ENCODE data around the gene EFNB1.

The EFNB1 gene

DNA sequence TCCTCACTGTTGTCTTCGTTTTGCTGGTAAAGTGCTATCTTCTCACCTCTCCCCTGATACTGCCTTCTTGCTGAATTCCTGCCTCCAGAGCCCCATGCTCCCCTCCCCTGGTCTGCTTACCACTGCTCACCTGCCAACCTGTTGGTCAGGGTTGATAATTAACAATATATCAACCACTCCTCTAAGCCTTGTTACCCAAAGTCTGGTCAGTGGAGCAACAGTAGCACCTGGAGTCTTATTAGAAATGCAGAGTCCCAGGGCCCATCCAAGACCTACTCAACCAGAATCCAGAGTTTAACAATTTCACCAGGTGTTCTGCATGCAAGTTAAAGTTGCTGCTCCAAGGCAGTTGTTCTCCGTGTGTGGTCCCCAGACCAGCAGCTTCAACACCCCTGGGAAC, 55.0 kb downstream of the EFNB1 start:
- no peak for DNase-seq (ENCODE audit: low spot score)

DNA sequence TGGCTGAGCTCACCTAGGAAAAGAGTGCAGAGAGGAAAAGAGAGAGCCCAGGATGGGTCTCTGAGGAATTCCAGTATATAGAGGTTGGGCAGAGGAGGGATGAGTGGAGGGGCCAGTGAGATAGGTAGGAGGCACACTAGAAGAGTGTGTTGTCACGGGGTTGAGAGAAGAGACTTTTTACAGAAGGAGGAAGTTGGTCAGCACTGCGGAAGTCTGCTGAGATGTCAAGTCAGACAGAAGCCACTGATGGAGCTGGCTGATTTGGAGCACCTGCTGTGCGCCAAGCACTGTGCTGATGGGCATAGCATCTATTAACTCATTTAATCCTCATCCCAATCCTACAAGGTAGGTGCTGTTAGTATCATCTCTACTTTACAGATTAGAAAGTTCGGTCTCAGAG, 60.4 kb downstream of the EFNB1 start:
- no peak for DNase-seq (ENCODE audit: low spot score)

Measured in germinal center (tissue), 1 donor.